ENCODE results near the gene ZBTB43.

GRCh38 chr9:126860757-126861466, 56.1 kb downstream of the ZBTB43 start:
- TF ChIP-seq GATA2 (IDR thresholded peaks at IDR 0.05; ENCODE audit: low read depth, low read length): no peak
- no peak for TF ChIP-seq GATA3 (IDR thresholded peaks at IDR 0.05; ENCODE audit: low read depth, low read length)

All from SH-SY5Y (cell line).